K562 (cell line): ENCODE data around the gene FBP2. TPM values are rescaled to one million over a fixed set of nuclear protein-coding genes. Genes with fewer than 3 reads are reported as not detected.

Experiments used
- ATF7 ChIP-seq: fragments of 450-650 bp; IDR thresholded peaks from 2 replicates; pipeline ENCODE4 v1.7.1; 2014; ENCODE audit warnings: mild to moderate bottlenecking, moderate library complexity
- FOXA1 ChIP-seq: fragments of 450-650 bp; IDR thresholded peaks from 2 replicates; pipeline ENCODE4 v1.6.1; 2016; ENCODE audit warnings: mild to moderate bottlenecking, borderline replicate concordance
- HNRNPL ChIP-seq: fragments of 200-400 bp; formaldehyde crosslinking; IDR thresholded peaks from 2 replicates; pipeline ENCODE4 v1.6.1; 2017; ENCODE audit warnings: low read depth, mild to moderate bottlenecking, low read length
- PTTG1 ChIP-seq: fragments of 450-650 bp; IDR thresholded peaks from 2 replicates; pipeline ENCODE4 v1.6.1; 2016; ENCODE audit warnings: low read depth, mild to moderate bottlenecking, missing genetic modification characterization, missing compliant biosample characterization
- SPI1 ChIP-seq: IDR thresholded peaks from 2 replicates; pipeline ENCODE4 v1.6.1; 2011; ENCODE audit warnings: low read depth, low read length, control low read depth, borderline replicate concordance
- TCF7 ChIP-seq: sonication (generic); IDR thresholded peaks from 2 replicates; pipeline ENCODE4 v1.6.1; 2016; ENCODE audit warnings: antibody characterized with exemption, borderline replicate concordance
- ZKSCAN1 ChIP-seq: fragments of 150-350 bp; IDR thresholded peaks from 2 replicates; pipeline ENCODE4 v1.6.1; 2016; ENCODE audit warnings: low read depth, low read length
- ZNF124 ChIP-seq: sonication (generic); formaldehyde crosslinking; IDR thresholded peaks from 2 replicates; pipeline ENCODE4 v1.8.1; 2022; ENCODE audit warnings: missing genetic modification reagents
- ZNF197 ChIP-seq: fragments of 200-800 bp; sonication (Bioruptor generic); IDR thresholded peaks from 2 replicates; pipeline ENCODE4 v1.6.1; 2016; ENCODE audit warnings: low read depth, missing genetic modification characterization, missing compliant biosample characterization
- ZNF239 ChIP-seq: fragments of 250-450 bp; sonication (Bioruptor Pico); IDR thresholded peaks from 2 replicates; pipeline ENCODE4 v1.4.0; 2020; ENCODE audit warnings: mild to moderate bottlenecking
- ZNF316 ChIP-seq: fragments of 450-650 bp; IDR thresholded peaks from 2 replicates; pipeline ENCODE4 v1.6.1; 2016
- ZNF707 ChIP-seq: fragments of 250-450 bp; sonication (Bioruptor Pico); conservative IDR thresholded peaks from 2 replicates; pipeline ENCODE4 v1.8.0; 2022; ENCODE audit warnings: inconsistent platforms, mild to moderate bottlenecking, moderate library complexity
- polyA plus RNA-seq, 8 experiments: library from polyadenylated mRNA; depleted of rRNA in 4 of 8; stranded (reverse) in 5 of 8; unstranded in 3 of 8; fragments of >200 nt; fragmentation: Nextera tagmentation in 2 of 8; fragmentation: Illumina TruSeq in 1 of 8; extraction: Ambion mirVana in 2 of 8; extraction: Trizol in 1 of 8; gene quantifications; 2 replicates each; pipeline versions ENCODE4 v1.2.1 to v1.2.3, GENCODE V29; 2011 to 2014; ENCODE audit warnings: inconsistent platforms in 1 of 8, missing spikeins in 1 of 8
- total RNA-seq, 7 experiments: library from RNA; depleted of rRNA in 6 of 7; stranded (reverse); fragments of >200 nt in 6 of 7; fragmentation: Illumina TruSeq in 2 of 7; extraction: Trizol in 2 of 7; gene quantifications; 2 replicates each; pipeline versions ENCODE4 v1.2.1 to v1.2.3, GENCODE V29; 2011 to 2021; ENCODE audit warnings: low replicate concordance in 1 of 7
- TF ChIP-seq, protein P1 (sequence below): sonication (generic); formaldehyde crosslinking; IDR thresholded peaks from 2 replicates; pipeline ENCODE4 v1.8.0; 2022; ENCODE audit warnings: mild to moderate bottlenecking, missing genetic modification reagents, borderline replicate concordance
- TF ChIP-seq, protein P2 (sequence below): IDR thresholded peaks from 2 replicates; pipeline ENCODE4 v1.6.1; 2011; ENCODE audit not compliant: insufficient read length; ENCODE audit errors: extremely low read depth
- TF ChIP-seq, protein P3 (sequence below): sonication (generic); formaldehyde crosslinking; IDR thresholded peaks from 2 replicates; pipeline ENCODE4 v1.8.0; 2022; ENCODE audit warnings: mild to moderate bottlenecking, low read depth, missing genetic modification reagents
- TF ChIP-seq, protein P4 (sequence below): conservative IDR thresholded peaks from 2 replicates; pipeline ENCODE4 v1.6.1; 2011; ENCODE audit warnings: low read depth, mild to moderate bottlenecking, low read length; ENCODE audit not compliant: control insufficient read depth
- TF ChIP-seq, protein P5 (sequence below): sonication (generic); formaldehyde crosslinking; IDR thresholded peaks from 2 replicates; pipeline ENCODE4 v1.8.1; 2023; ENCODE audit warnings: mild to moderate bottlenecking, missing genetic modification reagents

FBP2 gene
- total and polyA plus RNA-seq, 9 of the 15 experiments (the other 6 are each of a cell fraction or from before 2014, with no cell fraction given), result 0.06 TPM; not detected in 7

DNA sequence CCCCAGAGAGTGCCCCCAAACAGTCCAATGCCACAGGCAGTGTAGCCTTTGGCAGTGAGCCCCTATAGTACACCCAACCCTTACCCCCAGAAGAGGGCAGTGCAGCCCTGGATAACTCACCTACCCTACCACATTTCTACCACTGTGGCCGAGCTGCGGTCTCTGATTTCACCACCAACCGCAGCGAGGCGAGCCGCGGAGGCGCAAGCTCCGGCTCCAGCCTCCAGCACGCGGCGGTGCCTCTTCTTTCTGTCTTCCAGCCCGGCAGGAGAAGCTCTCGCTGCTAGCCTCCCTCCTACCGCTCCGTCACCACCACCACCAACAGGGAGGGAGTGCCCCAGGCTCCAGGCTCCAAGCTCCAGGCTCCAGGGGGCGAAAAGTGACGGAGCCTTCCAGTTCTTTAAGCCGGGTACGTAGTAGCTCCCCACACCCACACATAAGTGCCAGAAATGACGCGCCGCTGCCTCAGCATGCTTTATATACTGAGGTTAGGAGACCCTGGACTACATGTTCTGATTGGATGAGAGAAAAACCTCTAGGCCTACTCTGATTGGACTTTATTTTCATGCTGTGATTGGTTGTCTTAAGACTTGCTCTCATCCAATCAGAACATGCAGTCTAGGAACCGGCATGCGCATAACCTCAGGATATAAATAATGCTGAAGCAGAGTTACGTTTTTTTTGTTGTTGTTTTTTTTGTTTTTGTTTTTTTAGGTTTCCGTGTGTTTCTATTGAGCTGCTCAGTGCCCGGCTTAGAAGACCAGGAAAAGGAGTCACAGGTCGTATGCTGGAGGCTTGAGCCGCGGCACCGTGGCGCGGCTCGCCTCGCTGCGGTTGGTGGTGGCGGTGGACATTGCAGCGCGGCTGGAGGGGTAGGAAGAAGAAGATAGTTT, 38.9 kb downstream of the FBP2 start, which contains the start of gene PCAT7 (continued):
- TF ChIP-seq ZNF197 (CRISPR knock-in tag), result no peak
- TF ChIP-seq, protein P1, sequence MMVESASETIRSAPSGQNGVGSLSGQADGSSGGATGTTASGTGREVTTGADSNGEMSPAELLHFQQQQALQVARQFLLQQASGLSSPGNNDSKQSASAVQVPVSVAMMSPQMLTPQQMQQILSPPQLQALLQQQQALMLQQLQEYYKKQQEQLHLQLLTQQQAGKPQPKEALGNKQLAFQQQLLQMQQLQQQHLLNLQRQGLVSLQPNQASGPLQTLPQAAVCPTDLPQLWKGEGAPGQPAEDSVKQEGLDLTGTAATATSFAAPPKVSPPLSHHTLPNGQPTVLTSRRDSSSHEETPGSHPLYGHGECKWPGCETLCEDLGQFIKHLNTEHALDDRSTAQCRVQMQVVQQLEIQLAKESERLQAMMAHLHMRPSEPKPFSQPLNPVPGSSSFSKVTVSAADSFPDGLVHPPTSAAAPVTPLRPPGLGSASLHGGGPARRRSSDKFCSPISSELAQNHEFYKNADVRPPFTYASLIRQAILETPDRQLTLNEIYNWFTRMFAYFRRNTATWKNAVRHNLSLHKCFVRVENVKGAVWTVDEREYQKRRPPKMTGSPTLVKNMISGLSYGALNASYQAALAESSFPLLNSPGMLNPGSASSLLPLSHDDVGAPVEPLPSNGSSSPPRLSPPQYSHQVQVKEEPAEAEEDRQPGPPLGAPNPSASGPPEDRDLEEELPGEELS (CRISPR knock-in tag), result no peak
- TF ChIP-seq SPI1, result no peak
- TF ChIP-seq, protein P2, sequence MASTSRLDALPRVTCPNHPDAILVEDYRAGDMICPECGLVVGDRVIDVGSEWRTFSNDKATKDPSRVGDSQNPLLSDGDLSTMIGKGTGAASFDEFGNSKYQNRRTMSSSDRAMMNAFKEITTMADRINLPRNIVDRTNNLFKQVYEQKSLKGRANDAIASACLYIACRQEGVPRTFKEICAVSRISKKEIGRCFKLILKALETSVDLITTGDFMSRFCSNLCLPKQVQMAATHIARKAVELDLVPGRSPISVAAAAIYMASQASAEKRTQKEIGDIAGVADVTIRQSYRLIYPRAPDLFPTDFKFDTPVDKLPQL, result no peak
- TF ChIP-seq ZNF316, result no peak
- TF ChIP-seq, protein P3, sequence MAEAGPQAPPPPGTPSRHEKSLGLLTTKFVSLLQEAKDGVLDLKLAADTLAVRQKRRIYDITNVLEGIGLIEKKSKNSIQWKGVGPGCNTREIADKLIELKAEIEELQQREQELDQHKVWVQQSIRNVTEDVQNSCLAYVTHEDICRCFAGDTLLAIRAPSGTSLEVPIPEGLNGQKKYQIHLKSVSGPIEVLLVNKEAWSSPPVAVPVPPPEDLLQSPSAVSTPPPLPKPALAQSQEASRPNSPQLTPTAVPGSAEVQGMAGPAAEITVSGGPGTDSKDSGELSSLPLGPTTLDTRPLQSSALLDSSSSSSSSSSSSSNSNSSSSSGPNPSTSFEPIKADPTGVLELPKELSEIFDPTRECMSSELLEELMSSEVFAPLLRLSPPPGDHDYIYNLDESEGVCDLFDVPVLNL, result no peak
- no peak for TF ChIP-seq ZNF707 (CRISPR knock-in tag)
- TF ChIP-seq, protein P4, sequence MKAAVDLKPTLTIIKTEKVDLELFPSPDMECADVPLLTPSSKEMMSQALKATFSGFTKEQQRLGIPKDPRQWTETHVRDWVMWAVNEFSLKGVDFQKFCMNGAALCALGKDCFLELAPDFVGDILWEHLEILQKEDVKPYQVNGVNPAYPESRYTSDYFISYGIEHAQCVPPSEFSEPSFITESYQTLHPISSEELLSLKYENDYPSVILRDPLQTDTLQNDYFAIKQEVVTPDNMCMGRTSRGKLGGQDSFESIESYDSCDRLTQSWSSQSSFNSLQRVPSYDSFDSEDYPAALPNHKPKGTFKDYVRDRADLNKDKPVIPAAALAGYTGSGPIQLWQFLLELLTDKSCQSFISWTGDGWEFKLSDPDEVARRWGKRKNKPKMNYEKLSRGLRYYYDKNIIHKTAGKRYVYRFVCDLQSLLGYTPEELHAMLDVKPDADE, result no peak
- TF ChIP-seq ZKSCAN1, result 0 out of 2 replicates have a peak, but pooled peaks have one; percentile 26
- no peak; the same call in 1 of the 2 replicates for TF ChIP-seq ATF7
- TF ChIP-seq FOXA1, result no peak
- no peak for TF ChIP-seq ZNF239 (CRISPR knock-in tag)
- TF ChIP-seq TCF7, result no peak
- TF ChIP-seq ZNF124, result no peak
- TF ChIP-seq HNRNPL, result no peak
- no peak for TF ChIP-seq PTTG1
- TF ChIP-seq, protein P5, sequence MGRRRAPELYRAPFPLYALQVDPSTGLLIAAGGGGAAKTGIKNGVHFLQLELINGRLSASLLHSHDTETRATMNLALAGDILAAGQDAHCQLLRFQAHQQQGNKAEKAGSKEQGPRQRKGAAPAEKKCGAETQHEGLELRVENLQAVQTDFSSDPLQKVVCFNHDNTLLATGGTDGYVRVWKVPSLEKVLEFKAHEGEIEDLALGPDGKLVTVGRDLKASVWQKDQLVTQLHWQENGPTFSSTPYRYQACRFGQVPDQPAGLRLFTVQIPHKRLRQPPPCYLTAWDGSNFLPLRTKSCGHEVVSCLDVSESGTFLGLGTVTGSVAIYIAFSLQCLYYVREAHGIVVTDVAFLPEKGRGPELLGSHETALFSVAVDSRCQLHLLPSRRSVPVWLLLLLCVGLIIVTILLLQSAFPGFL (CRISPR knock-in tag), result no peak
